ENCODE results near the gene UBE2V1.

DNA sequence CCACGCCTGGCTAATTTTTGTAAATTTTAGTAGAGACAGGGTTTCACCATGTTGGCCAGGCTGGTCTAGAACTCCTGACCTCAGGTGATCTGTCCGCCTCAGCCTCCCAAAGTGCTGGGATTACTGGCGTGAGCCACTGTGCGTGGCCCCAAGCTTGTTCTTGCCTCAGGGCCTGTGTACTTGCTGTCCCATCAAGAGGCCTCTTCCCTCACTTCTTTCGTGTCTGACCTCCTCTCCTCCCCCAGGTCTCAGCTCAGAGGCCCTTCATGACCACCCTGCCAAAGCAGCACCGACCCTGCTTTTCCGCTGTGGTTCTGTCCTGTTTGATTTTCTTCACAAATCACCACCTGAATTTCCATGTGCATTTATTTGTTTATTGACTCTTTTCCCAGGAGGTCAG lies 10.5 kb upstream of the UBE2V1 start:
- TF ChIP-seq, protein P1, sequence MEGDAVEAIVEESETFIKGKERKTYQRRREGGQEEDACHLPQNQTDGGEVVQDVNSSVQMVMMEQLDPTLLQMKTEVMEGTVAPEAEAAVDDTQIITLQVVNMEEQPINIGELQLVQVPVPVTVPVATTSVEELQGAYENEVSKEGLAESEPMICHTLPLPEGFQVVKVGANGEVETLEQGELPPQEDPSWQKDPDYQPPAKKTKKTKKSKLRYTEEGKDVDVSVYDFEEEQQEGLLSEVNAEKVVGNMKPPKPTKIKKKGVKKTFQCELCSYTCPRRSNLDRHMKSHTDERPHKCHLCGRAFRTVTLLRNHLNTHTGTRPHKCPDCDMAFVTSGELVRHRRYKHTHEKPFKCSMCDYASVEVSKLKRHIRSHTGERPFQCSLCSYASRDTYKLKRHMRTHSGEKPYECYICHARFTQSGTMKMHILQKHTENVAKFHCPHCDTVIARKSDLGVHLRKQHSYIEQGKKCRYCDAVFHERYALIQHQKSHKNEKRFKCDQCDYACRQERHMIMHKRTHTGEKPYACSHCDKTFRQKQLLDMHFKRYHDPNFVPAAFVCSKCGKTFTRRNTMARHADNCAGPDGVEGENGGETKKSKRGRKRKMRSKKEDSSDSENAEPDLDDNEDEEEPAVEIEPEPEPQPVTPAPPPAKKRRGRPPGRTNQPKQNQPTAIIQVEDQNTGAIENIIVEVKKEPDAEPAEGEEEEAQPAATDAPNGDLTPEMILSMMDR (IDR thresholded peaks at IDR 0.05): no peak
- TF ChIP-seq POLR2A (IDR thresholded peaks at IDR 0.05) (no peak), EP300 (IDR thresholded peaks at IDR 0.05) (no peak)
